Myocyte (in vitro differentiated cells): ENCODE measurements around the gene SPG21. TPM values are rescaled to one million over a fixed set of nuclear protein-coding genes. Genes with fewer than 3 reads are reported as not detected.

Experiments used
- DNase-seq: peaks from one replicate; pipeline ENCODE4 v3.0.0-alpha.2; 2012; ENCODE audit warnings: low read depth
- total RNA-seq: library from RNA; depleted of rRNA; stranded (reverse); fragments of >200 nt; gene quantifications from 2 replicates; pipeline ENCODE4 v1.2.3, GENCODE V29; 2014

SPG21 gene
- total RNA-seq, 1 donor from 2014 or later: 127 TPM

DNA sequence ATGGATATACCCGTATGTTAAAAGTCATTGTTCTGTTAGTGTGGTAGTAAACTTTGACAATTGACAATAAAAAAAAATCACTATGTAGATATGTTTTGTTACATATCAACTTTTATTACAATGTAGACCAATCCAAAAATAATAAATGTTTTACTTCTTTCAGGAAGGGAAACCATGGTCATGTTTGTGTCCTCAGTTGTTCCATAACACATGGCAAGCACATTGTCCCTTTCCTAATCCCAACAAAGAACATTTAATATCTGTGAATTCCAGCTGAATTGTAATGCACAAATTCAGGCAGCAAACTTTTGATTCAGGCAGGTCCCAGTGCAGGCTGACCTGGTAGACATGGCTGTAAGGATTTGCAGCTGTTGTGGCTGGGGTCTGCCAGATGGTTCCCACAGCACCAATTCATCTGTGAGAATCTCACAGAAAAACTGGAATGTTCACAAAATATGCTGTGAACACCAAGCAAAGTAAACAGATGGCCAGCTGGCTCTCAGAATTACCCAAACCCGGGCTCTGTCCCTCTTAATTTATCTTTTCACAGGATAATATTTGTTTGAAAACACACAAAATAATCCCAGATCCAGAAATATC is 1.9 kb upstream of the SPG21 start:
- DNase-seq: peak; percentile 85

DNA sequence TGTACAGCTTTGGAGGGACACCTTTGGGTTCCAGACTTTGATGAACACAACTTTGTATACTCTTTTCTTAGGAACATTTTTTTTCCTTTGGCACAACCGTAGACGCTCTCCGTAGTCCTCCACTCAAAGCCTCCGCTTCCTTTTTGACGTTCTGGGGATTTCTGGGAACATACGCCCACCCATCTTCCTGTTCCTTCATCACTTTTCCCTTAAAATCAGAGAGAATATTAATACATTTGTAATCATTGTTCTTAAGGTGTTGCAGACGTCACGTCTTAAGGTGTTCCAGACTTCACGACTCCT is 405 bp upstream of the SPG21 start:
- DNase-seq: no peak

DNA sequence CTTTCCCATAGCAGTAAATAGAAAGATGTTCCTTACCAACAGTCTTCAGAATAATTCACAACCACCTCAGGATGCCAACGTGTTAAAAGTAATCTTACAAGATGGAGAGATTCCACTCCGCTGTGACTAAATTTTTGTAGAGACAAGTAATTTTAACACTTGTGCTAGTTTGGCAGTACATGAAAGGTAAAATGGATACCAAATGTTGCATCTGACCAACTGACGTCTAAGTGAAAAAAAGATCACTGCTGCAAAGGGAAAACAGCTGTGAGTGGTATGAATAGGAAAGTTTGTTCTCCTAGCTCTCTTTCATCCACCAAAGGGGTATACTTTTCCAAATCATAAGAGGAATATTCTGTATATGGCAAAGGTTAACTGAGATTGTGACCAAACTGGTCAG is 2.6 kb downstream of the SPG21 start:
- peak; percentile 46 for DNase-seq

DNA sequence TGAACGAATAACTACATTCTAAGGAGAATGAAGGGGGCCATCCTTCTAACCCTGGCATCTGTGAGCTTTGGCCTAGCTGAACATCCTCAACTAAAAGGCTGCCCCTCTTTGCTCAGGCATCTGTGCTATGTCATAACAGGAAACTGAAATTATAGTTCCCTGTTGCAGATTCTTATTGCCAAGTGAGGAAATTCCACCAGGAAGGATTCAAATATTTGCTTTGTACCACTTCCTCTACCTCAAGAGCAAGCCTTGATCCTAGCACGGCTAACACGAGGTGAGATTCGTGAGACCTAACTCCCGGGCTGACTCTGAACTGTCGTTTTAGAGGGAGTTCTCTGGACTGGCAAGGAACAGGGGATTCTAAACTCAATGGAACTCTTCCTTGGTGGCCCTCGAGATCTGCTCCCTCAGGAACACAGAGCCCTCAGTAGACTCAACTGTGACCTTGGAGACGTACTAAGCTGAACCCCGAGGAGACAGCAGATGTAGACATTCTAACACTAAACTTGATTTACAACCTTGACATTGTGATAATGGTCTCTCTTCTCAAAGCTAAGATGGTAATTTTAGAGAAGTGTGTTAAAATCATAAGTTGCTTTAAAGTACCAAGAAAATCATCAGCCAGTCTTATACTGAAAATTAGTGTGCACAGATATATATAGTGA is 4.2 kb downstream of the SPG21 start:
- DNase-seq: no peak

DNA sequence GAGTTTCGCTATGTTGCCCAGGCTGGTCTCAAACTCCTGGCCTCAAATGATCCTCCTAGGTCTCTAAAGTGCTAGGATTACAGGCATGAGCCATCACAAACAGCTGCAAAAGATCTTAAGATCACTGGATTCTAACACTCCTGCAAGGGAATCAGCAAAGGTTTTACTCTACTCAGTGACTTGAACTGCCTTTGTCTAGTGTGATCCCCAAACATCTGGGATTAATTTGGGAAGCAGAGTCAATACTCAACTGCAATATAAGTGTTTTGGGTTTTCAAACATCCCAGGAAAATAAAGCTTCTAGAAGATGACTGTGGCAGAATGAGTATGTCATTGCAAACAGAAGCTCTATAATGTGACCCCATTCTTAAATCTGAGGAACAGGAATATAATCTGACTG is 7.2 kb downstream of the SPG21 start:
- no peak for DNase-seq

DNA sequence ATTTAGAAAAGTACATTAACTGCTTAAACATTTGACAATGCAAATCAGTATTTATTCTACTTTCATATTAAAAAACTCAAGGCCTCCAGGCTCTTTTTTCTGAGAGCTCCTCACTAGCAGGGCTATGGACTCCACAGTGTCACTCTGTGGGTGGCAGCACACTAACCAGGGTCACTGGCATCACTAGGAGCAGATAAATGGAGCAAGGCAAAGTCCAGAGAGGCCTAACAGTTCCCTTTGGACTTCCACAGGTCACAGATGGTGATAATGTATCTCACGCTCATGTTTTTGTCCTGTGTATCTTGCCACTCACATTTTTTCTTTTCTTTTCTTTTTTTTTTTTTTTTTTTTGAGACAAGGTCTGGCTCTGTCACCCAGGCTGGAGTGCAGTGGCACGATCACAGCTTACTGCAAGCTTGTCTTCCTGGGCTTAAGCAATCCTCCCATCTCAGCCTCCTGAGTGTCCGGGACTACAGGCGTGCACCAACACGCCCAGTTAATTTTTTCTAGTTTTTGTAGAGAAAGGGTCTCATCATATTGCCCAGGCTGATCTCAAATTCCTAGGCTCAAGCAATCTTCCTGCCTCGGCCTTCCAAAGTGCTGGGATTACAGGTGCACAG is 7.8 kb downstream of the SPG21 start:
- no peak for DNase-seq

DNA sequence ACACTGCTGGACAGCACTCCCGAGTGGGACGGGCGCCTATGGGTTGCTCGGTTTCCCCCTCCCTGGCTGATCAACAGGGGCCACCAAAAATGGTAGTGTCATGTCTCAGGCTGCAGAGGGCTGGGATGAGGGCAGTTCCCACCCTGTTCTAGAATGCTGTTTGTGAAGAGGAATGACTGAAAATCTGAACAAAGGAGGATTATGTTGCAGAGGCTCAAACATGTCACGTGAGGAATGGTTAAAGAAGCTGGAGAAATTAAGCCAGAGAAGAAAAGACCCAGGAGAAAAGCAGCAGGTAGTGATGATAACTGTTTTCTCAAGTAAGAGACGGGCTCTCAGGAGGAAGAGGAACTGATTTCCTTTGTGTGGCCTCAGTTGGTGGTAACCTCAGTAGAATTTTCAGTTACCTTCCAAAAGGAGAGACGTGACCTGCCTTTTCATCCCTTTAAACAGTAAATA is 10.4 kb downstream of the SPG21 start:
- no peak for DNase-seq

DNA sequence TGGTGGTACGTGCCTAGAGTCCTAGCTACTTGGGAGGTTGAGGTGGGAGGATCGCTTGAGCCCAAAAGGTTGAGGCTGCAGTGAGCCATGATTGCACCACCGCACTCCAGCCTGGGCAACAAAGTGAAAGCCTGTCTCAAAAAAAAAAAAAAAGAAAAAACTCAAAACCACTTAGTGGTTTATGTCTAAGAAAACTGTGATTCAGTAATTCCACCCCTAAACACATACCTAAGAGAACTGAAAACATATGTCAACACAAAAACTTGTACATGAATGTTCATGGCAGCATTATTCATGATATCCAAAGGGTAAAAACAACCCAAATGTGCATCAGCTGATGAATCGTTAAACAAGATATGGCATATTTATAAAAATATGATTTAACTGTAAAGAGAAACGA is 14.3 kb downstream of the SPG21 start:
- no peak for DNase-seq

DNA sequence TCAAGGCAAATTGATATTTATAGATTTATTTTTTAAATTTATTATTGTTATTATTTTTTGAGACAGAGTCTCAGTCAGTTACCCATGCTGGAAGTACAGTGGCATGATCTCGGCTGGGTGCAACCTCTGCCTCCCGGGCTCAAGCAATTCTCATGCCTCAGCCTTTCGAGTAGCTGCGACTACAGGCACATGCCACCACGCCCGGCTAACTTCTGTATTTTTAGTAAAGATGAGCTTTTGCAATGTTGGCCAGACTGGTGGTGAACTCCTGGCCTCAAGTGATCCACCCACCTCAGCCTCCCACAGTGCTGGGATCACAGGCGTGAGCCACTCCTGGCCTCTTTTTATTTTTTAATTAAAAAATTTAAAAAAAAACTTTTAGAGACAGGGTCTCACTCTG is 19.0 kb downstream of the SPG21 start:
- no peak for DNase-seq

DNA sequence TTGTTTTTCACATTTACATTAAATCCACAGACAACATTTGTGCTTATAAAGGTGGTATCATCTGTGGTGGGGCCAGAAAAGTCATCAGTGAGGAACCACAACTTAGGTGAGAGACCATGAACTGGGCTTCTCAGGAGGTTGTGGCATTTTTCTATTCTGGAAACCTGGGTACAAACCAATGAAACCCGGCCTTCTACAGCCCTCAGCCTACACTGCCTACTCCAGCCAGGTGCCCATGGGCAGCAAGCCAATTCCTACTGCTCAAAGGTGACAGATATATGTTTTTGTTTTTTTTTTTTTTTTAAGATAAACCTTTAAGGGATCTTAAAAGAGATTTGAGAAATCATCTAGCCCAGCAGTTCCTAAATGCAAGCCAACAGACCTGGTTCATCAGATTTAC is 20.3 kb downstream of the SPG21 start:
- DNase-seq: no peak

DNA sequence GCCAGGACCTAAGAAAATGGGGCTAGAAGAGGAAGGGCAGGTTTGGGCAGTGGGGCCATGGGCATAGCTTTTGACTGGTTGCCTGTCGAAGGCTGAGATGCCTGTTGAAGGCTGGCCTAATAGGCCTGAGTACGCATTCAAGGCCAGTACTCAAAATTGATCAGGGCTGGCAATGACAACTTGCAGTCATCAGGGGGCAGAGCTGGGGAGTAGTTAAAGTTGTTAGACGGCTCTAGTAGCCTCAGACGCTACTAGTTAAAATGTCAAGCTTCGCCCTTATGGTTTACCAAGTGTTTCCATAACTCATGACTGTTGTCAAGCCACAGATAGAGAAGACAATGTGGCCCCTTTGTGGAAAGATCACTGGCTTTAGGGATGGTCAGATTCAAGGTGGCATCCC is 28.7 kb downstream of the SPG21 start:
- no peak for DNase-seq

DNA sequence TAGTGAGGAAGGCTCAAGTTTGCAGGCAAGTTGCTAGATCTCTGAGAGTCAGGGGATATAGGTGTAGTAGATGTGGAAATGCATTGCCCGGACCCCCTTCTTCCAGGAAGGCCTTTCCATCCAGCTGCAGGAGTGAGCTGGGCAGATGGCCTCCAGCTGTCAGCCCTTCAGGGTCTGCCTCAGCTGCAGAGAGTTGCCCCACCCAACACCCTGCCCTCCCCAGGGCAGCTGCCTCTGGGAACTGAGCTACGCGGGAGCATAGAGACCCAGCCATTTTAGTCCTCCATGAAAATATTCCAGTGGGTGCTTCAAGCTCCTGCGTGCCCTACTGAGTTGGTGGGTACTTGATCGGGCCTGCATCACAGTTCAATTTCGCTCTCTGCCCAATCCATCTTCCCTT is 29.6 kb downstream of the SPG21 start:
- no peak for DNase-seq

DNA sequence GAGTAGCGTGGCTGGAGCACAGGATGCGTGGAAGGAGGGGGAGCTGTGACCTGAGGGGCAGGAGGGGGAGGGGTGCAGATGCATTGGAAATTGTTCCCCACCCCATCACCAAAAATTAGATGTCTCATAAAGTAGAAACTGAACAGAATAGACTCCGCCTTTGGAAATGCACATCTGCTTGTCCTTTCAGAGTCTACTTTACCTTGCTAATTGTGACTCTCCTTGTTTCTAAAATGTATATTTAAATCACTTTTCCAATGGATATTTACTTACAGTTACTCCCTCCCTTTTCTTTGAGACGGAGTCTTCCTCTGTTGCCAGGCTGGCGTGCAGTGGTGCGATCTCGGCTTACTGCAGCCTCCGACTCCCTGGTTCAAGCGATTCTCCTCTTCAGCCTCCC is 30.6 kb downstream of the SPG21 start:
- DNase-seq: no peak

DNA sequence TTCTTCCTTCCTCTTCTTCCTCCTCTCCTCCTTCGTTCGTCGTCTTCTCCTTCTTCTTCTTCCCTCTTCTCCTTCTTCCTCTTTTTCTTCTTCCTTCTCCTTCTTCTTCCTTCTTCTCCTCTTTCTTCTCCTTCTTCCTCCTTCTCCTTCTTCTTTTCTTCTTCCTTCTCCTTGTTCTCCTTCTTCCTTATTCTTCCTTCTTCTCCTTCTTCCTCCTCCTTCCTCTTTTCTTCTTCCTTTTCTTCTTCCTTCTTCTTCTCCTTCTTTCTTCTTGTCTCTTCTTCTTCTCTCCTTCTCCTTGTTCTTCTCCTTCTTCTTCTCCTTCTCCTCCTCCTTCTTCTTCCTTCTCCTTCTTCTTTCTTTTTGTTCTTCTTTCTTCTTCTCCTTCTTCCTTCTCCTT is 35.3 kb downstream of the SPG21 start:
- DNase-seq: no peak

DNA sequence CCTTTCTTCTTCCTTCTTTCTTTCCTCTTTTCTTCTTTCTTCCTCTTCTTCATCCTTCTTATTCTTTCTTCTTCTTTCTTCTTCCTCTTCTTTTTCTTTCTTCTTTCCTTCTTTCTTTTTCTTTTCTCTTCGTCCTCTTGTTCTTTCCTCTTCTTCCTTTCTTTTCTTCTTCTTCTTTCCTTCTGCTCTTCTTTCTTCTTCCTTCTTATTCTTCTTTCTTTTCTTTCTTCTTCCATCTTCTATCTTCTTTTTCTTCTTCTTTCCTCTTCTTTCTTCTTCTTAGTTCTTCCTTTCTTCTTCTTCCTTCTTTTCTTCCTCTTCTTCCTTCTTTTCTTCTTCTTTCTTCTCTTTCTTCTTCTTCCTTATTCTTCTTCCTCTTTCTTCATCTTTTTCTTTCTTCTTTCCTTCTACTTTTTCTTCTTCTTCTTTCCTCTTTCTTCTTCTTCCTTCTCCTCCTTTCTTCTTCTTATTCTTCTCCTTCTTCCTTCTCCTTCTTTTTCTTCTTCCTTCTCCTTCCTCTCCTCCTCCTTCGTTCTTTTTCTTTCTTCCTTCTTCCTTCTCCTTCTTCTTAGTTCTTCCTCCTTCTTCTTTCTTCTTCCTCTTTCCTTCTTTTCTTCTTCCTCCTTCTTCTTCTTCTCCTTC is 37.8 kb downstream of the SPG21 start:
- no peak for DNase-seq

DNA sequence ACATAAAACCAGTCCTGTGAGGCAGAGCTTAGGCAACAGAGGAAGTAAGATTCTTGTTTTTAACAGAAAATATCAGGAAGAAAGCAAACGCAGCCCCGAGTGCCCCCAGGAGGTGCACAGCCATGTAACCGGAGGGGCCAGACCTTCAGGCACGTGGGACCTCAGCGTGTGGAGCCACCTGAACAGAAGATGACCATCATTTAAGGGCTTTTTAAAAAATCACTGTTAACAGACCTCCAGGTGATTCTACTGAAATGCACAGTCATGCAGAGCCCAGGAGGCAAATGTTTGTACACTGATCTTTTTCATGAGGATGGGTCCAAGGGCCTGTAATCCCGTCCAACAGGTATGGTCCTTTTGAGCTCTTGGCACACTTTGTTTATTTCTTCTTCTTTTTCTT is 38.8 kb downstream of the SPG21 start:
- no peak for DNase-seq

DNA sequence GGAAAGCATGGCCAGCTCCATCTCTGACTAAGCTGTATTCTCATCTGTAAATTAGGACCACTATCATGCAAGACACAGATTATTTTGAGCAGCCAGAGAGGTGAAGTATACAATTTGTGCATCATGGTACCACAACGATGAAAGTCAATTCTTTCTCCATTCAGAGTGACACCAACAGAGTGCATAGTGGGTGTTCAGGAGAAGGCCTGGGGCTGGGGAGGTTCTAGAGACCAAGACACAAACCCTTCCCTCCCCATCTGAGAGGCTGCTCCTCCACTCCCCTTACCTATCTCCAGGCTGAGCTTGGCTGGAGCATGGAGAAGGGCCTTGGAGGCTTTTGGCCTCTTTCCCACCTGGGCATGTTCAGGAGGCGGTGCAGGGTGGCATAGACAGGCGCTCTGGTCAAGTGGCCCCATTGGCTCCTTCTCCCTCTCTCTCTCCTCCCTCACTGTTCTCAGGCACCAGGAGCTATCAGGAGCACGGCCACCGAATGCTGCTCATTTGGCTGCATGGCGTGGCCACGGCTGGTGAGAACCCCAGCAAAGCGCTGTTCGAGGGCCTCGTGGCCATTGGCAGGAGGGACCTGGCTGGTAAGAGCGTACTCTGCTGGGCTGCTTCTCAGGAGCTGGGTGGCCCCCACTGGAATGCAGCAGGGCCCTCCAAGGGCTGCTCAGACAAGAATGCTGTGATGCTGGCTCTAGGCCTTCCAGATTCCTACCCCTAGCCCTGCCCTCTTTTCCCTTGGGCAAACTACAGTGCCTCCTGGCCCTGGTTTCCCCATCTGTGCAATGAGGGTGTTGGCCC is 40.1 kb downstream of the SPG21 start:
- DNase-seq: no peak

DNA sequence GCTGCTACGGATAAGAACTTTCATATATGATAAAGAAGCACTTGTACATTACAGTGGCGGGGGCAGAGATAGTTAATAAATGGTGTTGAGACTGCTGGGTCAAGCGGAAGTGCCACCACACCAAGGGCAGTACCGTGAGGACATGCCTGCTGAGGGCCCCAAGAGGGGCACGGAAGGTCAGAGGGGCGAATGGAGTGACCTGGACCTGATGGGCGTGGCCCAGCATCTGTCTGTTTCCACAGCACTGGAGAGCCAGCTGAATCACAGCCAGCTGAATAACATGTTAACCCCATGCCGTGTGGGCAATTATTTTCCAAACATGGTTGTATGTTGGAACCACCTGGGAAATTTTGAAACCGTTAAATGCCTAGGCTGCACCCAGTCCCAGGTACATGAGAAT is 40.8 kb downstream of the SPG21 start:
- peak; percentile 9 for DNase-seq

DNA sequence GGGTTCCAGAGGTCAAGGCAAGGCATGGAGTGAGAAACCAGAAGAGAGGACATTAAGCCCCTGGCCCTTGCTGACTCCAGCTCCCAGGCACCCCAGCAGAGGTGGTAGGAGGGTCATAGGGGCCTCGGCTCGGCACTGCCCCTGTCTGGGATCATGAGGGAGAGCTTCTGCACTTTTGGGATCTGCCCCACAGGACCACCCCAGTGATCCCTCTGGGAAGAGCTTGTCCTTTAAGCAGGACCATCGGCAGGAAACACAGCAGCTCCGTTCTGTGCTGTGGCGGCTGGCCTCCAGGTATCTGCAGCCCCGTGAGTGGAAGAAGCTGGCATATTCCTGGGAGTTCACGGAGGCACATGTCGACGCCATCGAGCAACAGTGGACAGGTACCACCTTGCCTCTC is 42.5 kb downstream of the SPG21 start:
- no peak for DNase-seq

DNA sequence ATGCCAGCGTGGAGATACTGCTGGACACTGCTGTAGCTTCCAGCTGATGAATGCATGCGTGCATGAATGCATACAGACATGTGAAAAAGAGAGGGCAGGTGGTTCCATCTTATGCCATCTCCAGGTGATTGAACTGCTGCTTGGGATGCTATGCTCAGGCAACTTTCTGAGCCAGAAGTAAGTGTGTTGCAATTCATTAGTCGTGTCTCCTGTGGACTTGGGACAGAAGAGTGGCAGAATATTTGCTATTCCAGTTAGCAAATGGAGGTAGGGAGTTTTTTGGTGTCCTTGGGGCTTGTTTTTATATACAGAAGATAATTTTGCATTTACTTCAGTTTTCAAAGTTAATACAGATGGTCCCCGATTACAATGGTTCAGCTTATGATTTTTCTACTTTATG is 44.8 kb downstream of the SPG21 start:
- DNase-seq: no peak

DNA sequence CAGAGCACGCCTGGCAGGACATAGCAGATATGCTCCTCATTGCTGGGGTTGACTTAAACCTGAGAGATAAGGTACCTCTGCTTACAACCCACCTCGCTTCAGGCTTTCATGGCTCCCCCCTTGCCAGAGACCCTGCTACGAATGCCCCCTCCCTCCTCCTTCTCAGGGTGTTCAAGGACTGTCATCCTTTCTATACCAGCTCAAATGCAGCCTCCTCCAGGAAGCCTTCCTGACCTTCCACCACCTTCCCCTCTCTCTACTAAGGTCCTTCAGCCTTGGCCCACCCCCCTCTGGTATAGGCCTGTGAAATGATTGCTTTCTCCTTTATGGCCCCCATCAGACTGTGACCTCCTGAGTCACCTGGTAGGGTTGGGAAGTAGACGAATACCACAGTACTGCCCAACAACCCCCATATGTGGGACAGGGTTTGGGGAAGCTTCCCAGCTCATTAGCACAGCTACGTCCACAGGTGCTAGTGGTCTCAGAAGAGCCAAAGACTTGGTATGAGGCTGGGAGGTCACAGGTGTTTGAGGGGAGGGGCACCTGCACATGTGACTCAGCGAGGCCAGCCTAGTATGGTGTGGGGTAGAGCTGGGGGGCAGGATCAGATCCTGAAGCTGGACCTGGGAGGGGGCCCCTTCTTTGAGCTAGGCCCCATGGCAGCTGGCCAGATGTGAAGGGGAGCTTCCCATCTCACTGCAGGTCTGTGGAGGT is 46.0 kb downstream of the SPG21 start:
- no peak for DNase-seq
